GM21528 (cell line): ENCODE data around the gene PRPF8.
A peak's percentile ranks its signal among the peaks of the same experiment; 100 is the strongest.

ENCODE experiments used
- ATAC-seq: cut with Tn5 transposase; IDR thresholded peaks from one replicate; pipeline ENCODE4 v1.9.1; 2021; ENCODE audit warnings: mild to moderate bottlenecking, moderate library complexity; ENCODE audit not compliant: unreplicated experiment, low FRiP score

PRPF8 gene

DNA sequence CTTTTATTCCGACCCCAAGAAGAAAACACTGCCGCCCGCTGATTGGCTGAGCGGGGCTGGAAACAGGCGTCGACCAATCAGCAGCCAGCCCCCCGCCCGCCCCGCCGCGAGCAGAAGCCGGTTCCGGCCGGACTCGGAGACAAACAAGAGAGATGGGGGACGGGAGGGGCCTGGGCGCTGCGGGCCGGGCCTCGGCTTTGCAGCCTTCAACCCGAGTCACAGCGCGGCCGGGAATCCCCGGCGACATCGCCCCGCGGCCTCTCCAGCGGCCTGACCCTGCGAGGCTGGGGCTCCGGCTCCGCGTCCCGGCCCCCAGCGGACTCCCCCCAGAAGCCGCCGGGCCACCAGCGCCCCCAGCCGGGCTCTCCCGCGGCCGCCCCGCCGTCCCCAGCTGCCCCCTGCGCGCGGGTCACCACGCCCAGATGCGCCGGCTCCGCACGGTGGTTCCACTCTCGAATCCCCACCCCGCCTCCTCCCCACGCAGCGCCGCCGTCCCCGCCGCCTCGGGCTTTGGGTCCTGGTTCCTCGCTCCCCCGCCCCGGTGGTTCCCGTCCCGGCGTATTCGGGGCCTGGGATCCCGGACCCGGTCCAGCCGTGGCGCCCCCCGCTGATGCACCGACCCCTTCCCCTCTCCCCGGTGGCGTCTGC is 55.7 kb downstream of the PRPF8 start:
- ATAC-seq: peak; percentile 55

DNA sequence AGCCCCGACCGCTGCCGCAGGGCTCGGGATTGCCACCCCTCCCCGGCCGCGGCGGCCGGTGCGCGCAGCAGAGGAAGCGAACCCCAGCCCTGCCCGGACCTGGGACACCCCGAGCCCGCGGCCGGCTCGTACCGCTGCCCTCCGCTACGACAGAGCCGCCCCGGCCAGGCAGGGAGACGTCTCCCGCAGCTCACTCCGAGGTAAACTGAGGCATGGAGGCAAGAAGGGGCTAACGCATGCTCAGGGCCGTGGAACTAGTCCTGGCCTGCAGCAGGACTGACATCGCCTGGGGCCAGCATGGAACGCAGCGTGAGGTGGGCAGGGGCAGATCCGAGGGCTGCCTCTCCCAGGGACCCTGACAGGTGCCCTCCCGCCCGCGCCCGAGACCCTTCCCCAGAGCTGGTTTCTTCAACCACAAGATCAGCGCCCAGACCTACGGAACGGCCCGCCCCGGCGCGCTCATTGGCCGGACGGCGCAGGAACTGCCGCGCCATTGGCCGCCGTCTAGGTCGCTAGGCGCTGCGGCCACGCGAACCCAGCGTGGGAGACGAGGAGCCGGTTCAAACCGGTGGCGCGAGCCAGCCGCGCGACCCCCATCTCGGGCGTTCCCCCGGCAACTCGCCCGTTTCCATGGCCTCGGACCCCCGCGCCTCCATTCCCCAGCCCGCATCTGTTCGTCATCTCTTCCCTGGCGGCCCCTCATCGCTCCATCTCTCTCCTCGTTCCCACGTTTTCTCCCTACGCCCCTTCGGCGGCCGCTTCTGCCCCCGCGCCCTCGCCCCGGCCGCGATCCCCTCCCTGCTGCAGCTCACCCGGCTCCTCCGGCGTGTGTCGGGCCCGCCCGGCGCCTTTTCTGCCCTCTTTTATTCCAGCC is 56.4 kb downstream of the PRPF8 start, which contains the start of gene SLC43A2:
SLC43A2 (minus strand) TSS at position 853 of the 874 bp plus-strand sequence. CDS start 960 bp downstream, outside the sequence.
- ATAC-seq: peak; percentile 55

DNA sequence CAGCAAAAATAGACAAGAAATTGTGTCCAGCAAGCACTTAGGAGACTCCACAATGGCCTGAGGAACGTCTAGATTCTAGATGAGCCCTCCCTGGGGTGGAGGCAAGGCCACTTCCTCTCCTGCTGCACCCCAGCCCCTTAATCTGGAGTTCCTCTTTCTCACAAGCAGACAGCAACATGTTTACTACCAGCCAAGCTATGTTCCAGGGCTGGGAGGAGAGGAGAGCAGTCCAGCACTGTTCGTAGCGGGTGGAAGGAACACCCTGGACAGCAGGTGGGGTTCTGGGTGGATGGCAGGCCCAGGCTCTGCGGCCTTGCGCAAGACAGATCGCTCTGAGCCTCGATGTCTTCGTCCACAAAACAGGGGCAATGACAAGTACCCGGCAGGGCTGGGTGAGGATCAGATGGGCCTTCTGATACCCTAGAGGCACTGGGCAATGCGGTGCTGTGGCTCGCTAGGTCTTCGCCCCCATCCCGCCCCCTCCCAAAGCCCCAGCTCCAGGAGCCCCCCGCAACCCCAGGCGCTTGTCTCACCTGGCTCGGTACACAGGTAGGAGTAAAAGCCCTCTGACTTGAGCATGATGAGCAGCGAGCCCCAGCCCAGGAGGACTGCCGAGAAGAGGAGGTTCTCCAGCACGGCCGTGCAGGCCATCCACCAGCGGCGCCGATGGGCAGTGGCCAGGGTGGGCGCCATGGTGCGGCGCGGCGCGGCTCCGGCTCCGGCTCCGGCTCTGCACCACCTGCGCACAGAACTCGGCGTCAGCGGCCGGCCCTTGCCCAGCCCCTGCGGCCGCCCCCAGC is 57.3 kb downstream of the PRPF8 start:
- ATAC-seq: peak; percentile 7

DNA sequence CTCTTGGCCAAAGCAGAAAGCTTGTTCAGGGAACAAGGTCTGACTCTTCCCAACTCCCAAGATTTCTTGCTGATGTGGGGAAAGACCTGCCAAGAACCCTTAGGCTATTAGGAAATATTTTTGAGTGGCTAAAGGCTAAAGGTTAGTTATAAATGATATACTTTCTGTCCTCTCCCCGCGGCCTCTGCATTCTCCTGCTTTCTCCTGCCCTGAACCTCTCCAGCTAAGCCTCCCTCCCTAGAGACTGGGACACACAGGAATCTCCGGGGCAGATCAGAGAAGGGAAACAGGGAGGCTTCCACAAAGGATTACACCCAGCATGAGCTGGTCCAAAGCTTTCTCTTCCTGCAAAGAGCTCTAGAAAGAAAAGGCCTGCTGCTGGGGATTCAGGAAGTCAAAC is 58.3 kb downstream of the PRPF8 start:
- ATAC-seq: no peak

DNA sequence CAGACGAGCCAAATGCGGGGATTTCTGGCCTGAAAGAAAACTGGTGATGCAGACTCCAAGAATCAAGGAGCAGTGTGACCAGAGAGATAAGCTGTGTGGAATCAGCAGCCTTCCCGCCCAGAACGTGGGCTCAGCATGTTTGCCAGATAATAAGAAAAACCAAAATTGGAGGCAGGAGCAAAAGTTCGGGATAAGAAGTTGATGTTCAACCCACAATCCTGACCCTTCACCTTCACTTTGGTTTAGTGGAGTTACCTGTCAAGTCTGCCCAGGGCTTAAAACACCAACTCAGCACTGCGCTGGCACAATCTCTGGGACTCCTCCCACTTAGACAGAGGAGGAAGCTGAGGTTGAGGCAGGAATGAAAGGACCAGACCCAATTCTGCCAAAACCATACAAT is 59.1 kb downstream of the PRPF8 start:
- no peak for ATAC-seq

DNA sequence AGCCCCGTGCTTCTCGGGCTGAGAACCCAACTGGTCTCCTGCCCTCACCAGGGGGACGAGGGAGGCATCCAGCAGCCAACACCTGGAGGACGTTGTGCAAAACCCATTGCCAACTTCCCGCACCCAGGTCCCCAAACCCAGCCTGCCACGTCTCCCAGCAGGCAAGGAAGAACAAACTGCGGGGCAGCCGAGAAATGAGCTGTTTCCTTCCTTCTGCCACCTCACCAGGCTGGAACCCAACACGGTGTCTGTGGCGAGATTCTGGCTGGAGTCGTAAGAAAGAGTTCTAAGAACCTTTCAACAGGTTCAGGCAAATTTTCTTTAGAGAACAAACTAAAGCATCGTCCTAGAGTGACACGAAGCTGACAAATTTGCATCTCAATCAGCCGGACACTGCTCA is 59.6 kb downstream of the PRPF8 start:
- no peak for ATAC-seq

DNA sequence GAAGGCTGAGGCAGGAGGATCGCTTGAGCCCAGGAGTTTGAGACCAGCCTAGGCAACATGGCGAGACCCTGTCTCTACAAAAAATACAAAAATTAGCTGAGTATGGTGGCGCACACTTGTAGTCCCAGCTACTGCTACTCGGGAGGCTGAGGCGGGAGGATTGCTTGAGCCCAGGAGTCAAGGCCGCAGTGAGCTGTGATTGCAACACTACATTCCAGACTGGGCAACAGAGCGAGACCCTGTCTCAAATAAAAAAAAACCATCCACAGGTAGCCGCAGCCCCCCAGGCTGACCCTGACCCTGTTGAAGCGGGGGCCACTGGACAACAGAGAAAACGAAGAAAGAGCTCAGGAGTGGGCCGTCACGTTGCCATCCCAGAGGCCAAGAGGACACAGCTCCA is 60.0 kb downstream of the PRPF8 start:
- no peak for ATAC-seq

DNA sequence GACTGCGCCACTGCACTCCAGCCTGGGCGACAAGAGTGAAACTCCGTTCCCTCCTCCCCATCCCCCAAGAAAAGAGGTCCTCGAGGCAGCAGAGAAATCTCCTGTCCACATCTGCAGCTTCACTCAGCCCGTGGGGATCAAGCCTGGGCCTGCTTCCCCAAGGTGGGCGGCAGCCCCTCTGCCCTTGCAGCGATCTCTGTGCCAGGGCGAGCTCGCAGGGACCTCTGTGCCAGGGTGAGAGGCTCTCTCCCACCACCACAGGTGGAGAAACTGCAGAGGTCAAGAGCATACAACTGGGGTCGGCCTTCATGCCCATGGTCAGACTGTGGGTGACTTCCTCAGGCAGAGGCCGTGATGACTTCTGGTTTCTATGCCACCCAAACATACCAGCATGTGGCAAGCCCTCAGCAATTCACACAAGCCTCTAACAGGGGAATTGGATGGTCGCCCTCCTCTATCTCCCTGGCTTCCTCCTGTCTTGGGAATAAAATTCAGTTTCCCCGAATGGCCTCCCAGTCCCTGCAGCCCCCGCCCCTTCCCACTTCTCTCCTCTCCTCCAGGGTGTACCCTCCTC is 61.5 kb downstream of the PRPF8 start:
- ATAC-seq: no peak

DNA sequence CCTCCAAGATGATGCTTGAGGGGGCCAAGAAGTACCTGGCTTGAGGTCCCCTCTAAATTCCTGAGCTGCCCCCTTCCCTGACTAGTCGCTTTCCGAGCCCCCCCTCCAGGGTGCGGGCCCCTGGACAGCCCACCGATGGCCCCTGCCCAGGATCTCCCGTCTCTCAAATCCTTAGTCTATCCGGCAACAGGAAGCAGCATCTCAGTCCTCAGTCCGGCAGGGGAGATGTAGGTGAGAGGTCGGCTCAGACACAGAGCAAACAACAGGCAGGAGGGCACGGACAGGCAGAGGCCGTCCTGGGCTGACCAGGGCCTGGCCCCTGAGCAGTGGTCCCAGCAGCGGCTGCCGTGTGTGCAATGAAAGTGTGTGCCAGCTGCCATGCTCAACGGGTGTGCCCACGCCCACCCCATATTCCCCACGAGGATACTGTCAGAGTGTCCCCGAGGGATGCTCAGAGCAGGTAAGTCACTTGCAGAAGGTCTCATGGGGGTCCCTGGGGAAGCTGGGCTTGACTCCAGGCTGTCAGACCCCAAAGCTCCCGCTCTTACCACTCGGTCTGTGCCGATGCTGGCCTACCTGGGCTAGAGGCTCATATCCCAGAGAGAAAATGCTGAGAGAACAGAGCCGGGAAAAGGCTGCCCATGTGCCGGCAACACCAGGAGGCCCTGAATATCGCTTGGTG is 63.3 kb downstream of the PRPF8 start:
- no peak for ATAC-seq

DNA sequence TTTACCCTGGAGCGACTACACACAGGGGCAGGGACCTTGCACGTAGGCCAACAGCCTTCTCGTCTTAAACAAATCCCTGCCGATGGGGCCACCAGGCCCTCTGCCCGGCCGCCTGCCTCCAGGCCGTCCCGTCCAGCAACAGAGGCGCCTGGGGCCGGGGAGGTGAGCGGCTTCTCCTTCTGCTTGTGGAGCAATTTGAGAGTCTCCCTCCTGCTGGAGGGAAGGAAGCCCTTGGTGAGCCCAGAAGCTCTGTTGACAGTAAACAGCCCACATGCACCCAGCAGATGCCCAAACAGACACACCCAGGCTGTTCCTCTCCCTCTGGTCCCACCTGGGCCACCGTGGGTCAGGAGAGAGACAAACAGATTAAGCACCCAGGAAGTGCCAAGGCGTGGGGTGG is 64.2 kb downstream of the PRPF8 start:
- ATAC-seq: no peak

DNA sequence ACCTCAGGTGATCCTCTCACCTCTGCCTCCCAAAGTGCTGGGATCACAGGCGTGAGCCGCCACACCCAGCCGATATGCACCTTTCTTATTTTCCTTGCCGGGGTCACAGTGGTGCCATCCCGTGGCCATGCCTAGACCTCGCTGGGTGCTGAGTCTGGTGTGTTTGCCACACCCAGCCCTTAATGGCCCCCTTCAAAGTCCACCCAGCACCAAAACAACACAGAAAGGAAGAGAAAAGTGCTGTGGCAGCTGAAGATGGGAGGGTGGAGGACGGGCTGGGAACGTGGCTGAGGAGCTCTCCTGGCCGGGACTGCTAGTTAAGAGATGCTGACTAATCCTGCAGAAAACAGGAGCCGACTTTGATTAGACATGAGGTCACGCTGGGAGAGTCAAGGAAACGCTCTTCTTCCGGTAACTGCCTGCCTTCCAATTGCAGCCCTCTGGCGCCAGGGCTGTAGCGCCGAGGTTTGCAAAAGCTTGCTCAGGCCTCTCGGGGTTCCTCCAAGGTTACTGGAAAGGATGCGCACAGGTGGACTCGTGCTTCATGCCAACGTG is 67.0 kb downstream of the PRPF8 start:
- ATAC-seq: no peak

DNA sequence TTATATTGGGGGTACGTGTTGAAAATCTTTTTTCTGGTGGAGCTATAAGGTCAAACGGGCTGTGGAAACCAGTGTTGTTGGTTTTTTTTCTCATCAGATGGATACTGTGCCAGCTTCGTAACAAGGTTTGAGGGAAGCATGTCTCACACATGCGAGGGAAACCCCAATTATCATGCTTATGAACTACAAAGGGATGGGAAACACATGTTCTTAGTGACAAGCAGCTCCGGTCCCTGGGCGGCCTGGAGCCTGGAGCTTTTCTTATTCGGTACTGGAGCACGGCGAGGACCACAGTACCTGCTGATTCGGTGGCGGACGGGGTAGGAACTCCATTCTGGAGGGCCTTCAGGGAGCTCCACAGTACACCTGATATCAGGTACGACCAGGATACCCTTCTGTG is 68.6 kb downstream of the PRPF8 start:
- ATAC-seq: no peak

DNA sequence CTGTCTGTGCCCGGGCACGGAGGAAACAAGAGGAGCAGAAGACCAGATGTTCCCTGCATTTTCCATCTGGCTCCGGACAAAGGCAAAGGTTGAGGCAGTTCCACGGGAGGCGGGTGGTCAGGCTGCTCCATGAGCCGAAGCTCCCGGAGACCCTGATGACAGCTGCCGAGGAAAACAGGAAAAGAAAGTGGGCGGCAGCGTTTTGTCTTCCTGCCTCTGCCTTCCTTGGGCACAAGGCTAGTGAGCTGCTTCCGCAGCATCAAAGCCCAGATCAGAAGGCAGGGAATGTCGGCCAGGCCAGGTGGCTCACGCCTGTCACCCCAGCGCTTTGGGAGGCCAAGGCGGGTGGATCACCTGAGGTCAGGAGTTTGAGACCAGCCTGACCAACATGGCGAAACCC is 72.3 kb downstream of the PRPF8 start:
- no peak for ATAC-seq

DNA sequence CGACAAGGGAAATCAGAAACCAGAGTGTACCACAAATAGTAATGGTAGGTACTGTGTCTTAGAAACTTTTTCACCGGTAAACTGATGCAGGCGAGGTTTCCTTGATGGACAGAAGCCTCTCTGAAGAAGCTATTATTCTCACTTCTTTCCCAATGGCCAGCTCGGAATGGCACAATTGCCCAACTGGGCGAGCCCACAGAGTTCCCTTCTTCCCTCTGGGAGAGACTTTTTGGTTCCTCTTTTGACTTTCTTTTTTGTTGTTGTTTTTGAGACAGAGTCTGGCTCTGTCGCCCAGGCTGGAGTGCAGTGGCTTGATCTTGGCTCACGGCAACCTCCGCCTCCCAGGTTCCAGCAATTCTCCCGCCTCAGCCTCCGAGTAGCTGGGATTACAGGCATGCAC is 73.0 kb downstream of the PRPF8 start:
- ATAC-seq: no peak

DNA sequence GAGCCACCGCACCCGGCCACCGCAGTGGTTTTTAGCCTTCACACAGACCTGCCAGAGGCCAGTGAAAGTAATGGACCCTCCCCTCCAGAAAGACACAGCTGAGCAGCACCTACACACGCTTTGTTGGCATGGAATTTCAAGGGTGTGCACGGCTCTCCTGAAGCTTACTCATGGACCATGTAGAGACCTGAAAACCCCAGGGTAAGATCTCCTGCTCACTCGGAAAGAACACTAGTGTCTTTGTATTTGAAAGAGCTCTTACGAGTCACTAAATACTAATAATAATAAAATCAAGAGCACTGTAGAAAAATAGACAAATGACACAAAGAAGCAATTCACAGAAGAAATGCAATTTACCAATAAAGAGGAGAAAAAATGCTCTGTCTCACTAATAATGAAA is 76.0 kb downstream of the PRPF8 start:
- ATAC-seq: no peak

DNA sequence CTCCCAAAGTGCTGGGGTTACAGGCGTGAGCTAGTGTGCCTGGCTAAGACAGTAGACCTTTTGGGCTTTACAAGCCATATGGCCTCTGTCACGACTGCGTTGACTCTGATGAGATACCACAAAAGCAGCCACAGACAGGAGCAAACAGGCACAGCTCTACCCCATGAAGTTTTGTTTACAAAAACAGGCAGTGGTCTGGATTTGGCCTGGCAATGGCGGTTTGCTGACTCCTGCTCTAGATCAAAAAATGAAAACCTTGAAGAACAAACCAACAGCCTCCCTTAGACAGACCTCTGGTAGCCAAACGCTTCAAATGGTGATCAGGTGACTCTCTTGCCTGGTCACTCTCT is 76.7 kb downstream of the PRPF8 start:
- no peak for ATAC-seq

DNA sequence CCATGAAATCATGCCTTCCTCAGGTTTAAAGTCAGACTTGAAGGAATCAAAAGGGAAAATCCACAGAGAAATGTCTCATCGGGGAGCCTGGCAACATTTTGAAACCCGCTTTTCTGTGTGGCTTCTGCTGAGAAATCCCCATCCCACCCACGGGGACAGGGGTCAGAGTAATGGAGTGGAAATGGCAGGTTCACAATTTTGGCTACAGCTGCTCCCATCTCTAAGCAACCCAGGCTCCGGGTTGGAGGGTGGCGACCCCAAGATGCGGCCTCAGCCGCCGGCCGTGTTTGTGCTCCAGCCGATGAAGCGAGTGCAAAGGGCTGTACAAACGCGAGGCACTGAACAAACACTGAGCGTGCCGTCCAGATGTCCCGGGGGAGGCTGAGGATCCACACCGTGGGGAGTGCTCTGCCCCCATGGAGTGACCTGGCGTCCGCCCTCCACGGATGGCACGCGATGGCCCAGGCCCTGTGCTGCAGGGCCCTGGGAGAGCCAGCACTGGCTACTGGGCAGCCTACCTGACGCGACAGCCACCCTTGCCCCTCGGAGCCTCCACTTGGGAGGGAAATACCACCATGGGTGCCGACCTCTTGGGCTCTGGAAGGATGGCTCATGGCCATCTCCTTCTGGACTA is 78.2 kb downstream of the PRPF8 start:
- no peak for ATAC-seq

DNA sequence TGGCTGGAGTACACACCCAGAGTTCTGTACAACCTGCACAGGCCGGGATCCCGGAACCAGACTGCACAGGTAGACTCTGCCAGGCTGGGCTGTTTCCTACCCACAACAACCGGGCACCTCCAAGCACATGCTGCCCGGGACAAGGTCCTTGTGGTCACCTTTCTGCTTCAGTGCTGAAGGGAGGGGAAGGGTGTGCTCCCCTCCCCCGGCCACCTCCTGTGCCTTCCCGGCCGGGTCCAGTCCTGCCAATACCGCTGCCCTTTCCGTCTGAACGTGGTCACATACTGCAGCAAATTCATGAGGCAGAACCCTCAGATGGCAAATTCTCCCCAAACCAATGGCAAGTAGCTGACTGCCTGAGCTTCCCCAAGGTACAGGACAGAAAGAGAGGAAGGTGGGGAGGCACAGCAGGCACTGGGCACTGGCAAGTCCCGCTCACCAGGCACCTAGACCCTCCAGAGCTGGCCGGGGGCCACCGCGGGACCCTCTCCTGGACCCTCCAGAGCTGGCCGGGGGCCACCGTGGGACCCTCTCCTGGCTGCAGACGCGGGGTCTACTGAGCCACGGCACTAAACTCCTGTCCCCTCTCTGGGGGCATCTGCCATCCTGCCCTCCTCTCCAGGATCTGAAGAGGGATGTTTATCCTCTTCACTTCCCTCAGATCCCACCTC is 78.9 kb downstream of the PRPF8 start:
- no peak for ATAC-seq
